ENCODE measurements around the gene CAPZB.

DNA sequence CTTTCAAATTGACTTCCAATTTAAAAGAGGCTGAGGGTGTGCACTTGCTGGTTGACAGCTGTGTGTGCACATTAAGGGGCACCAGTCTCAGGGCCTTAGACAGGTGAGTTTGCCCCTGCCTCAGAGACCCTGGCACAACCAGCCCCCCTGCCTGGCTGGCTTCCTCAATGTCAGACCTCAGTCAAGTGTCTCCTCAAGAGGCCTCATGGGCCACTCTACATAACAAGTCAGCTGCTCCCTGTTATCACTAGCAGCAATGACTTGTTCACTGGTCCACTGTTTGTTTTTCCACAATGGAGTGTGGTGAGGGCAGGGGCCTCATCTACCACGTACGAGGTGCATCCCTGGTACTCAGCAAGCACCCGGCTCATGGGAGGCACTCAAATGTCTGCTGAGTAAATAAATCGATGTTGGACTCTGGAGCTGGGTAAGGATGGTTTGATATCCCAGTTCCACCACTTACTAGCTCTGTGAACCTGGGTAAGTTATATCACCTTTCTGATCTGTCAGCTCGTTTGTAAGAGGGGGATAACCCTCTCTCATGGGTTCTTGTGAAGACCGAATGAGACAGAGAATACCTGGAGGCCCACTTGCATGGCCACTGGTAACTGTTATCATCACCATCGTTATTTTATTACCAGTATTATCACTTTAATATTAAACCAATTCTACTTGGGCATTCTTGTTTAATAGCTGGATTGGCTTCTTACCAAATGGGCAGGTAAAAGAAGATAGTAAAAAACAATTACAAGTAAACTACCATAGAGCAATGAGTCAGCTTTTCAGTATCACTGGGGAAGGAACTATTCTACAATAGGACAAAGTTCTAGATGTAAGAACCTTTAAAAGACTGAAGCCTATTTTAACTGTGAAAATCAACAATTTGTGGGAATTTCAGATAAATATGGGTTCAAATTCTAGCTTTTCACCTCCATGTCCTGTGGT, 108.6 kb downstream of the CAPZB start:
- TF ChIP-seq, protein P1, sequence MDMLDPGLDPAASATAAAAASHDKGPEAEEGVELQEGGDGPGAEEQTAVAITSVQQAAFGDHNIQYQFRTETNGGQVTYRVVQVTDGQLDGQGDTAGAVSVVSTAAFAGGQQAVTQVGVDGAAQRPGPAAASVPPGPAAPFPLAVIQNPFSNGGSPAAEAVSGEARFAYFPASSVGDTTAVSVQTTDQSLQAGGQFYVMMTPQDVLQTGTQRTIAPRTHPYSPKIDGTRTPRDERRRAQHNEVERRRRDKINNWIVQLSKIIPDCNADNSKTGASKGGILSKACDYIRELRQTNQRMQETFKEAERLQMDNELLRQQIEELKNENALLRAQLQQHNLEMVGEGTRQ (IDR thresholded peaks at IDR 0.05; ENCODE audit: low read depth, low read length), result no peak
- no peak for TF ChIP-seq POLR2A (IDR thresholded peaks at IDR 0.05; ENCODE audit: low read depth, low read length)
- TF ChIP-seq, protein P2, sequence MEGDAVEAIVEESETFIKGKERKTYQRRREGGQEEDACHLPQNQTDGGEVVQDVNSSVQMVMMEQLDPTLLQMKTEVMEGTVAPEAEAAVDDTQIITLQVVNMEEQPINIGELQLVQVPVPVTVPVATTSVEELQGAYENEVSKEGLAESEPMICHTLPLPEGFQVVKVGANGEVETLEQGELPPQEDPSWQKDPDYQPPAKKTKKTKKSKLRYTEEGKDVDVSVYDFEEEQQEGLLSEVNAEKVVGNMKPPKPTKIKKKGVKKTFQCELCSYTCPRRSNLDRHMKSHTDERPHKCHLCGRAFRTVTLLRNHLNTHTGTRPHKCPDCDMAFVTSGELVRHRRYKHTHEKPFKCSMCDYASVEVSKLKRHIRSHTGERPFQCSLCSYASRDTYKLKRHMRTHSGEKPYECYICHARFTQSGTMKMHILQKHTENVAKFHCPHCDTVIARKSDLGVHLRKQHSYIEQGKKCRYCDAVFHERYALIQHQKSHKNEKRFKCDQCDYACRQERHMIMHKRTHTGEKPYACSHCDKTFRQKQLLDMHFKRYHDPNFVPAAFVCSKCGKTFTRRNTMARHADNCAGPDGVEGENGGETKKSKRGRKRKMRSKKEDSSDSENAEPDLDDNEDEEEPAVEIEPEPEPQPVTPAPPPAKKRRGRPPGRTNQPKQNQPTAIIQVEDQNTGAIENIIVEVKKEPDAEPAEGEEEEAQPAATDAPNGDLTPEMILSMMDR (conservative IDR thresholded peaks at IDR 0.05; ENCODE audit: low read depth, low read length), result no peak
- no peak for TF ChIP-seq RAD21 (IDR thresholded peaks at IDR 0.05; ENCODE audit: low read length)
- no peak for TF ChIP-seq CHD1 (IDR thresholded peaks at IDR 0.05; ENCODE audit: low read depth, low read length)
- no peak for TF ChIP-seq RFX5 (IDR thresholded peaks at IDR 0.05; ENCODE audit: low read depth, low read length)
- TF ChIP-seq MAZ (IDR thresholded peaks at IDR 0.05; ENCODE audit: borderline replicate concordance, low read depth, low read length), result no peak
- no peak for TF ChIP-seq MAFK (IDR thresholded peaks at IDR 0.05; ENCODE audit: low read depth, low read length)
- TF ChIP-seq RCOR1 (IDR thresholded peaks at IDR 0.05; ENCODE audit: insufficient replicate concordance, low read length), result no peak
